Lung microvascular endothelial cell (primary cell): ENCODE measurements around the gene POLR2I. TPM values are rescaled to one million over a fixed set of nuclear protein-coding genes. Genes with fewer than 3 reads are reported as not detected.
"Not testable (repeated sequence)": the region's sequence is repeated elsewhere in the genome, so short reads cannot be mapped to it uniquely, and the experiment has no call there.

ENCODE experiments used
- DNase-seq, 2 donors: peaks; one replicate each; pipeline versions ENCODE4 v3.0.0 to v3.0.0-alpha.2; 2010; ENCODE audit warnings: low read depth in 2 of 2
- total RNA-seq: library from RNA; depleted of rRNA; stranded (reverse); fragments of >200 nt; gene quantifications from 2 replicates; pipeline ENCODE4 v1.2.1, GENCODE V29; 2014

Gene POLR2I
- total RNA-seq, 1 donor from 2014 or later, result 143 TPM

- no peak for DNase-seq
Observed at GRCh38 chr19:36101550-36102327, 12.9 kb downstream of the POLR2I start.

- DNase-seq, result no peak
Observed at GRCh38 chr19:36100476-36100875, 14.2 kb downstream of the POLR2I start.

GRCh38 chr19:36099166-36099785, 15.4 kb downstream of the POLR2I start:
- no peak for DNase-seq

GRCh38 chr19:36097036-36097435, 17.6 kb downstream of the POLR2I start:
- DNase-seq, result peak in 1 of 2 donors; percentile 55

- DNase-seq, result no peak
Observed at GRCh38 chr19:36093687-36094086, 21.0 kb downstream of the POLR2I start.

- no peak for DNase-seq
Observed at GRCh38 chr19:36093146-36093662, 21.5 kb downstream of the POLR2I start.

- no peak for DNase-seq
Observed at GRCh38 chr19:36092566-36092965, 22.1 kb downstream of the POLR2I start.

GRCh38 chr19:36090910-36091695, 23.6 kb downstream of the POLR2I start:
- no peak for DNase-seq

GRCh38 chr19:36089847-36090246, 24.8 kb downstream of the POLR2I start:
- no peak for DNase-seq

- no peak for DNase-seq
Observed at GRCh38 chr19:36086326-36086725, 28.3 kb downstream of the POLR2I start.

GRCh38 chr19:36084231-36085009, 30.3 kb downstream of the POLR2I start:
- DNase-seq, result no peak

GRCh38 chr19:36082916-36083315, 31.8 kb downstream of the POLR2I start:
- no peak for DNase-seq

GRCh38 chr19:36081894-36082293, 32.8 kb downstream of the POLR2I start:
- DNase-seq, result no peak

GRCh38 chr19:36081385-36081784, 33.3 kb downstream of the POLR2I start:
- DNase-seq, result no peak

GRCh38 chr19:36079389-36079945, 35.2 kb downstream of the POLR2I start:
- DNase-seq, result no peak

GRCh38 chr19:36073121-36073876, 41.4 kb downstream of the POLR2I start:
- DNase-seq, result no peak

- no peak for DNase-seq
Observed at GRCh38 chr19:36072081-36072480, 42.6 kb downstream of the POLR2I start.

GRCh38 chr19:36068810-36069499, 45.7 kb downstream of the POLR2I start:
- DNase-seq, result not testable (repeated sequence)

- no peak for DNase-seq
Observed at GRCh38 chr19:36067681-36068080, 47.0 kb downstream of the POLR2I start.

- no peak for DNase-seq
Observed at GRCh38 chr19:36064826-36065225, 49.8 kb downstream of the POLR2I start.
